ENCODE results near the gene TSPAN4.

TSPAN4 gene

DNA sequence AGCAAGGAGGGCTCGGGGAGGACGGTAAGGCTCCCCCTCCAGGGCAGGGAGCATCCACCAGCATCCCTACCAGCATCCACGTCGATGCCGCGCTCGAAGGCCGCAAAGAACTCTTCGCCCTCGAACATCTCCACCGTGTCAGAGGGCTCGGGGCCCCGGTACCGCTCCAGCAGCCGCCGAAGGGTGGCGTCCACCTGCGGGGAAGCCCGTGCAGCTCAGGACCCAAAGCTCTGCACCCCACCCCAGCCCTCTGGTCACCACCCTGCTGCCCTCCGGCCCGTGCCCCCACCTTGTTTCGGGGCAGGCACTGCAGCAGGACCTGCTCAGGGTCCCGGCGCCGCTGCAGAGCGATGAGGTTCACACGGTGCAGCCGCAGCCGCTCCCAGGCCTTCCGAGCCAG, 42.2 kb upstream of the TSPAN4 start:
- H3K9me3 ChIP-seq (ENCODE audit: control insufficient read depth, insufficient read depth, low read depth, low read length) = no peaks in the 10 kb centered on the region
- H3K27ac ChIP-seq (ENCODE audit: extremely low read depth, low read depth, low read length) = no peak overlapping the region
- H3K4me3 ChIP-seq (ENCODE audit: low read depth, low read length) = no peak overlapping the region
- ChIA-PET POLR2A (interaction anchor here (0.5 to 1.5 kb wide), 3 partner anchors 17 to 23 kb away, joined by 3 to 8 read pairs (median 3); partner anchors contain the start of gene GATD1), CTCF (no interaction called here)
- peaks cover 6% of the 10 kb centered on the region for H3K4me1 ChIP-seq (ENCODE audit: control insufficient read depth, insufficient read depth, low read length)
- H3K36me3 ChIP-seq (ENCODE audit: control insufficient read depth in 2 of 2, insufficient read depth in 1 of 2, low read length in 2 of 2) = peaks cover 0 to 54% of the 10 kb centered on the region in 2 experiments; a peak in 1 of 3 replicates
- TF ChIP-seq ZBTB11 (tag by site-specific recombination; conservative IDR thresholded peaks at IDR 0.05; ENCODE audit: low read depth) (no peak), ZNF473 (tag by site-specific recombination; IDR thresholded peaks at IDR 0.05) (no peak), ZNF585B (tag by site-specific recombination; IDR thresholded peaks at IDR 0.05) (no peak), SCRT2 (tag by site-specific recombination; IDR thresholded peaks at IDR 0.05) (no peak), ZNF404 (tag by site-specific recombination; IDR thresholded peaks at IDR 0.05) (no peak), GFI1B (tag by site-specific recombination; IDR thresholded peaks at IDR 0.05) (no peak), ZNF76 (tag by site-specific recombination; IDR thresholded peaks at IDR 0.05; ENCODE audit: borderline replicate concordance, low read depth) (no peak), ZNF621 (tag by site-specific recombination; IDR thresholded peaks at IDR 0.05) (no peak), ZNF423 (tag by site-specific recombination; IDR thresholded peaks at IDR 0.05) (no peak), ZFP3 (tag by site-specific recombination; IDR thresholded peaks at IDR 0.05; ENCODE audit: low read depth) (no peak), ZNF133 (tag by site-specific recombination; IDR thresholded peaks at IDR 0.05) (no peak)
- TF ChIP-seq, protein P1, sequence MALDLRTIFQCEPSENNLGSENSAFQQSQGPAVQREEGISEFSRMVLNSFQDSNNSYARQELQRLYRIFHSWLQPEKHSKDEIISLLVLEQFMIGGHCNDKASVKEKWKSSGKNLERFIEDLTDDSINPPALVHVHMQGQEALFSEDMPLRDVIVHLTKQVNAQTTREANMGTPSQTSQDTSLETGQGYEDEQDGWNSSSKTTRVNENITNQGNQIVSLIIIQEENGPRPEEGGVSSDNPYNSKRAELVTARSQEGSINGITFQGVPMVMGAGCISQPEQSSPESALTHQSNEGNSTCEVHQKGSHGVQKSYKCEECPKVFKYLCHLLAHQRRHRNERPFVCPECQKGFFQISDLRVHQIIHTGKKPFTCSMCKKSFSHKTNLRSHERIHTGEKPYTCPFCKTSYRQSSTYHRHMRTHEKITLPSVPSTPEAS (tag by site-specific recombination; IDR thresholded peaks at IDR 0.05) = no peak
- TF ChIP-seq, protein P2, sequence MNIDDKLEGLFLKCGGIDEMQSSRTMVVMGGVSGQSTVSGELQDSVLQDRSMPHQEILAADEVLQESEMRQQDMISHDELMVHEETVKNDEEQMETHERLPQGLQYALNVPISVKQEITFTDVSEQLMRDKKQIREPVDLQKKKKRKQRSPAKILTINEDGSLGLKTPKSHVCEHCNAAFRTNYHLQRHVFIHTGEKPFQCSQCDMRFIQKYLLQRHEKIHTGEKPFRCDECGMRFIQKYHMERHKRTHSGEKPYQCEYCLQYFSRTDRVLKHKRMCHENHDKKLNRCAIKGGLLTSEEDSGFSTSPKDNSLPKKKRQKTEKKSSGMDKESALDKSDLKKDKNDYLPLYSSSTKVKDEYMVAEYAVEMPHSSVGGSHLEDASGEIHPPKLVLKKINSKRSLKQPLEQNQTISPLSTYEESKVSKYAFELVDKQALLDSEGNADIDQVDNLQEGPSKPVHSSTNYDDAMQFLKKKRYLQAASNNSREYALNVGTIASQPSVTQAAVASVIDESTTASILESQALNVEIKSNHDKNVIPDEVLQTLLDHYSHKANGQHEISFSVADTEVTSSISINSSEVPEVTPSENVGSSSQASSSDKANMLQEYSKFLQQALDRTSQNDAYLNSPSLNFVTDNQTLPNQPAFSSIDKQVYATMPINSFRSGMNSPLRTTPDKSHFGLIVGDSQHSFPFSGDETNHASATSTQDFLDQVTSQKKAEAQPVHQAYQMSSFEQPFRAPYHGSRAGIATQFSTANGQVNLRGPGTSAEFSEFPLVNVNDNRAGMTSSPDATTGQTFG (tag by site-specific recombination; IDR thresholded peaks at IDR 0.05; ENCODE audit: borderline replicate concordance) = no peak

DNA sequence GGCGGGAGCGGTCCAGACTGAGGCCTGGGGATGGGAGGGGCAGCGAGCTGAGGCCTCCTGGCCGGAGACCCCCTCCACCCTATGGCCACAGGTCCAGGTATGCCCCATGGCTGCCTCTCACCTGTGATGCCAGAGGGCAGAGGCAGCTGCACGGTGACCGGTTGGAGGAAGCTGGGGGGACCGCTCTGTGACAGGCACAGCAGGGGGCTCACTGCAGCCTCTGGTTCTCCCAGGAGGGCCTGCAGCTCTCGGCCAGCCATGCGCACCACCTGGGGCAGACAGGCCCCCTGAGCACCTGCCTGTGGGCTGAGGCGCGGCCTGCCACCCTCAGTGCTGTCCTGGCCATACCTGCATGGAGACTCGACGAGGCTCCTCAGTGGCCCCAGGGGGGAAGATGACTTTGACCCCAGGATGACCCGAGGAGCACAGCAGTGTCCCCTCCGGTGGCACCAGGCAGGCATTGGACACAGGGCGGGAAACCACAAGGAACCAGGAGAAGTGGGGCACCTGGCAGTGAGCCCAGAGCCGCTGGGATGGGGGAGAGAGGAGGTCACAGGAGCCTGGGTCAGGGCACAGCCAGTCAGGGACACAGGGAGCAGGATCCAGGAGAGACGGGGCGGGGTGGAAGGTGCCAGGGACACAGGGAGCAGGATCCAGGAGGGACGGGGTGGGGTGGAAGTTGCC, 41.4 kb upstream of the TSPAN4 start:
- Histone ChIP-seq H3K27ac (ENCODE audit: extremely low read depth, low read depth, low read length) (no peak overlapping the region), H3K9me3 (ENCODE audit: control insufficient read depth, insufficient read depth, low read depth, low read length) (no peaks in the 10 kb centered on the region), H3K4me3 (ENCODE audit: low read depth, low read length) (no peak overlapping the region), H3K36me3 (ENCODE audit: control insufficient read depth in 2 of 2, insufficient read depth in 1 of 2, low read length in 2 of 2) (peaks cover 0 to 54% of the 10 kb centered on the region in 2 experiments; a peak in 1 of 3 replicates), H3K4me1 (ENCODE audit: control insufficient read depth, insufficient read depth, low read length) (peaks cover 2% of the 10 kb centered on the region; the same call in 1 of the 2 replicates)
- POLR2A ChIA-PET = interaction anchor here (0.5 to 1.1 kb wide), 3 partner anchors 18 to 265 kb away, joined by 3 to 8 read pairs (median 3); partner anchors contain the start of gene GATD1
- 0 out of 2 replicates have a peak, but pooled peaks have one; percentile 37 for TF ChIP-seq ZEB2 (tag by site-specific recombination; IDR thresholded peaks at IDR 0.05)
- TF ChIP-seq TRIM28 (IDR thresholded peaks at IDR 0.05; ENCODE audit: borderline replicate concordance, low read length) = no peak
- TF ChIP-seq ZXDB (tag by site-specific recombination; IDR thresholded peaks at IDR 0.05) = no peak
- peak; percentile 71; the same call in 1 of the 2 replicates for TF ChIP-seq ZIC2 (tag by site-specific recombination; IDR thresholded peaks at IDR 0.05)
- no peak for TF ChIP-seq ZNF341 (tag by site-specific recombination; IDR thresholded peaks at IDR 0.05; ENCODE audit: low read depth)
- no peak for TF ChIP-seq ZNF658 (tag by site-specific recombination; IDR thresholded peaks at IDR 0.05)
- TF ChIP-seq ZNF280C (tag by site-specific recombination; IDR thresholded peaks at IDR 0.05) = no peak
- TF ChIP-seq ZNF501 (tag by site-specific recombination; IDR thresholded peaks at IDR 0.05) = no peak
- no peak for TF ChIP-seq ZBTB17 (tag by site-specific recombination; IDR thresholded peaks at IDR 0.05)
- TF ChIP-seq ZNF660 (tag by site-specific recombination; IDR thresholded peaks at IDR 0.05) = no peak
- peak; percentile 7 for TF ChIP-seq SCRT2 (tag by site-specific recombination; IDR thresholded peaks at IDR 0.05)
- 0 out of 2 replicates have a peak, but pooled peaks have one; percentile 30 for TF ChIP-seq BCL11B (tag by site-specific recombination; IDR thresholded peaks at IDR 0.05; ENCODE audit: low read depth)
- TF ChIP-seq GLIS1 (tag by site-specific recombination; IDR thresholded peaks at IDR 0.05) = peak; percentile 81
- CTCF ChIA-PET = no interaction called here

Data from HEK293 (cell line).